Fibroblast of gingiva (primary cell): ENCODE measurements around the gene AP3D1.
"Not testable (repeated sequence)": the region's sequence is repeated elsewhere in the genome, so short reads cannot be mapped to it uniquely, and the experiment has no call there.

Experiments used
- DNase-seq: peaks from one replicate; pipeline ENCODE4 v3.0.0-alpha.2; 2011; ENCODE audit warnings: low read depth

AP3D1 gene

DNA sequence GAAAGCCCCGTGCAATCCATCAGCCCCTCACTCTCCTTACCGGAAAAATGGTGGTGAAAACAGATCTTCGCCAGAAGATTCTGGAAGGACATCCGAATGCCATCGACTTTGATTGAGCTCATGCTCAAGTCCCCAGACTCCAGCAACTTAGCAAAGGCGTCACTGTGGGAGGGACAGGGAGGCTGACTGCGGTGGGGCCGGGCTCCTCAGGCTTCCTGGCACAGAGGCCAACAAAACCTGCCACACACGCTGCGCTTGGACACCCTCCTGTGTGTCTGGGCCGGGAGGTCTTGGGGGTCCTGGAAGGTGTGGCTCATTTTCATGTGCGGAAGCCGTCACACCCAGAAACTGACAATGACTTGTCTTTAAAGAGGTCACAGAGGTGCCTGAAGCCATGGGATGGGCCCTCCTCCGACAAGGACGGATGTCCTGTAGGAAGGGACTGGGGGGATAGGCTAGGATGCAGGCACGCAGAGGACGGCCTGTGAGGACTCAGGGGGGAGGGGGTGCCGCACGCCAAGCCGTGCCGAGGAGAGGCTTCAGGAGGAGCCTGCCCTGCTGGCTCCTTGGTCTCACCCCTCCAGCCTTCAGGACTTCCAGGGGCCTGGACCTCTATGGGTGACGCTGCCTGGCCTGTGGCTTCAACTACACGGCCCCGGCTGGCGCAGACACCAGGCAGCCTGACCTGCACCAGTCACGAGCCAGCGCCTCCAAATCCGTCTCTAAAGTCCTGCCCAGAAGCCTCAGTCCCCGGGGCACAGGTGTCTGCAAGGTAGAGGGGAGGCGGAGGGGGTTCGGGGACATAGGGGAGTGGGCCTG, 42.1 kb downstream of the AP3D1 start:
- DNase-seq, result no peak

DNA sequence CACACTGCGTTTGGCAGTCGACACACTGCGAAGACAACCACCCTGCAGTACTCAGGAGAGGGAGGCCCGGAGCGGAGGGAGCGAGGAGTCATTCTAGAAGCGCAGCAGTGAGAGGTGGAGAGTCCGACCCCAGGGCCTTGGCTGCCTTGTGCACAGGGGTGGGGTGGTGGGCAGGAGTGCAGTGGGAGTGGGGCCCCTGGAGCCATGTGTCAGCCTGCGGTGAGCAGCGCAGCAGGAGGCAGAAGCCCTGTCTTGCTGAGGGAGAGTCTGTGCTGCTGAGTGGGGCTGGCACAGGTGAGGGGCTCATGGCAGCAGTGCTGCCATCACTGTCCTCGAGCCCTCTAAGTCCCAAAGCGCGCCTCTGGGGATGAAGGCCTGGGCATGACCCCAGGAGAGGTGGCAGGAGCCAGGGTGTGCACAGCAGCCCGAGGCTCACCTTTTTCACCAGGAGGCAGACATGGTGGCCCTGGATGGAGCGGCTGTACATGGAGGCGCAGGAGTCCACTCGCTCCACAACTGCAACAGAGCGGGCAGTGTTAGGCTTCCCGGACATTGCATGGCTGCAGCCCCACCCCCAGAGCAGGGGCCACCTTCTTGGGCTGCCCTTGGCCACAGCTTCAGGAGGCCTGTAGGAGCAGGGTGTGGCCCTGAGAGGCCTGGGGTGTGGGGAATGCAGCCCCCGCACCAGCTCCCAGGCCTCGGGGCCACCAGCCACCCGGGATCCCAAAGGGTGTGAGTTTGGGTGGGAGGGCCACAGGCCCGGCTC, 42.9 kb downstream of the AP3D1 start:
- DNase-seq, result no peak

DNA sequence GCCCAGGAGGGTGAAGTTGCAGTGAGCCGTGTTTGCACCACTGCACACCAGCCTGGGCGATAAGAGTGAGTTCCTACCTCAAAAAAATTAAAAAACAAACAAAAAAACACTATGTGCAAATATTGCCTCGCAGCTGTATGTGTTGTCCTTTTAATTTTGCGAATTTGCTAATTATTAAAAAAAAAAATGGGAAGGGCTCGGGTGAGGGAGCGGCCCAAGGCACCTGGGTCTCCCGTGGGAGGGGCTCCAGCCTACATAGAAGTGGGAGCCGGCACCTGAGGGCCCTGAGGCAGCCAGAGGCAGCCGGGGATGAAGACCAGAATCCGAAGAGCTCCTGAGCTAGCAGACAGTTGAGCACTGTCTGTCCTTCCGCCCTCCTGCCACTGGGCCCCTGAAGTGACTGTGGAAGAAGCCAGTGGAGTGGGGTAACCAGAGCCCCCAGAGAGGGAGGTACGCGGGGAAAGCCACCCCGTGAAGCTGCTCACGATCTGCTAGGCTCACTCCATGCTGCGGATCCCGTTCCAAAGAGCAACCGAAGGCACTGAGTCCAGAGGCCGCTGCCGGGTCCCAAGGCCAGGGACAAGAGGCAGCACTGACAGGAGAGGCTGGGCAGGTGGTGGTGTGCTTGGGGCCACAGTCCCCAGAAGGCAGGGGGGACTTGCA, 48.2 kb downstream of the AP3D1 start:
- no peak for DNase-seq

DNA sequence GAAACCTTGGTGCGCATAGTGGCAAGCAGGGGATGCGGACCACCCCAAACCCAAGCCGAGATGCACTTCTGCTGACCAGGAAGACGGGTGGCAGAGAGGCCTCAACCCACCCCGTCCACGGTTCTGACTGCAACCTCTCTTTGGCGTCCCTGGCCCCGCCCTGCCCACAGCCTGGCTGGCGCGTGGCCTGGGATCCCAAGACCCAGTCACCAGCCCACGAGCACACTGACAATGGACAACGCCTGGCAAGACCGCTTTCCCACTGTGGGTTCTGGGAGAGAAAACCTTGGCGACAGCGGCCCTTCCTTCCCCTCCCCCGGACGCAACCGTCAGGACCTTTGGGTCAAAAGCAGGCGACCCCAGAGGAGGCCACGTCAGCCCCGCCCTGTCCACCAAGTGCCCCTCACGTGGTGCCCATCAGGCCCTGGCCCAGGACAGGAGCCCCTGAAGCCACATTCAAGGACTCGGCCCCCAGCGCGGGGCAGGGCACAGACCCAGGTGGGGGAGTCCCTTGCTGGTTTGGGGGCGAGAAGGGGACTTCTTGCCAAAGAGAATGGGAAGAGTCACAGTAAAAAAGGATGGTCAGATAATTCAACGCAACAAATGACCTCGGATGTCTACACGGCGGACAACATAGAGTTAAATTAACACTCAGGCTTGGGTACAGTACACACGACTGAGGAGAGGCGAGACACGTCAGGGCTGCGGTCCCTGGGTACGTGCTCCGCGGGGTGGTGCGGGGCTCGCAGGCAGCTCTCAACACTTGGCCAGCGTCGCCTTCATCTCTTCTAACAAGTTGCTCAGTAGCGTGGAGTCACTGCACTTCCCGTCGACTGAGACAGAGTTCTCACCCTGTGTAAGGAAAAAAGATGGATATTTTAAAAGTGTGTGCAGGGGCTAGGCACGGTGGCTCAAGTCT, 49.7 kb downstream of the AP3D1 start:
- DNase-seq, result no peak

DNA sequence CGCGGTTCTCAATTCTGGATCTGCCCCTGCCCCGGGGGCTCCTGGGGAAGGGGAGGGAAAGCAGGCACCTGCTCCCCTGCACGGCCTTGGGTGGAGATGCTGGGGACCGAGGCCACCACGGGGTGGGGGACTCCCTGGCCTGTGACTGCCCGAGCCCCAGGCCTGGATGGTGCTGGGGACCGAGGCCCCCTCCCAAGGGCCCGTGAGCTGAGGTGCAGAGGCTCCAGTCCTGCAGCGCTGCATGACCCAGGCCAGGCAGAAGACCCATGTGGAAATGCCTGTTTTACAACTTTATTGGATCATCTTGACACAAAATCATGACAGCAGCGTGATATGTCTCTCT, 50.7 kb downstream of the AP3D1 start:
- DNase-seq, result no peak

DNA sequence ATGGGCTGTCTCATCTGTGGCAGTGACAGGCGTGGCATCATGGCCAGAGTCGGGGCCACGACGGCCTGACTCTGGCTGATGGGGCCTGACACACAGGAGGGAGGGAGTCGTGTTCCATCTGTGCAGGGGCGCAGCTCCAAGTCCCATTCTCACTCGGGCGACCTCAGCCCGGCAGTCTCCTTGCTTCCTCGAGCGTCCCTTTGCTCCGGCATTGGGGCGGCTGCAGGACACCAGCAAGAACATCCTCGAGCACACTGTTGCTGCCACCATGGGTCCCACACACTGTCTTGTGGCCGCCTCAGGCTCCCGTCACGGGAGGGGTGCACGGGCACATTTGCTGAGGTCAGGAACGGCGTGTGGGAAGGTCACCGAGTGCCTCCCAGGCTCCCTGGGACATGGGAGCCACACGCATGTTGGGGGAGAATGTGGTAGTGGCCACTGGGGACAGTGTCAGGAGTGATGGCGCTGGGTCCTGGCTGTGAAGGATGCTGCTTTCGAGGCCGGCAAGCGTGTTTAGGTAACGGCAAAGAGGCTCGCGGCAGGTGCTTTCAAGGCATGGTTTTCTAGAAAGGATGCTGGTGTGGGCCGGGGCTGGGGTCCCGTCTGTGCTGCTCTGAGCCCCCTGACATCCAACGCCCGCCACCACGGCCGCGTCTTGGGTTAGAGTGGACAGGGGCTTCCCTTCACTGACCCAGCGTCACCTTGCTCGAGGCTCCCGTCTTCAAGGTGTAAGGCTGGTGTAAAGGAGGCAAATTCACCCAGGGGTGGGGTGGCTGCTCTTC, 51.2 kb downstream of the AP3D1 start:
- no peak for DNase-seq

DNA sequence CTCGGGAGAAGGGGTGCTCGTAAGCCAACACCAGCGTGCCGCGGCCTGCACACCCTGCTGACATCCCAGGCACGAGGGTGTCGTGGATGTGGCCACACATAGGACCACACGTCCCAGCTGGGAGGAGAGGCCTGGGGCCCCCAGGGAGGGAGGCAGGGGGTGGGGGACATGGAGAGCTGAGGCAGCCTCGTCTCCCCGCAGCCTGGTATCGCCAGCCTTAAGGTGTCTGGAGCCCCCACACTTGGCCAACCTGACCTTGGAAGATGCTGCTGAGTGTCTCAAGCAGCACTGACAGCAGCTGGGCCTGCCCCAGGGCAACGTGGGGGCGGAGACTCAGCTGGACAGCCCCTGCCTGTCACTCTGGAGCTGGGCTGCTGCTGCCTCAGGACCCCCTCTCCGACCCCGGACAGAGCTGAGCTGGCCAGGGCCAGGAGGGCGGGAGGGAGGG, 52.3 kb downstream of the AP3D1 start:
- DNase-seq, result no peak

DNA sequence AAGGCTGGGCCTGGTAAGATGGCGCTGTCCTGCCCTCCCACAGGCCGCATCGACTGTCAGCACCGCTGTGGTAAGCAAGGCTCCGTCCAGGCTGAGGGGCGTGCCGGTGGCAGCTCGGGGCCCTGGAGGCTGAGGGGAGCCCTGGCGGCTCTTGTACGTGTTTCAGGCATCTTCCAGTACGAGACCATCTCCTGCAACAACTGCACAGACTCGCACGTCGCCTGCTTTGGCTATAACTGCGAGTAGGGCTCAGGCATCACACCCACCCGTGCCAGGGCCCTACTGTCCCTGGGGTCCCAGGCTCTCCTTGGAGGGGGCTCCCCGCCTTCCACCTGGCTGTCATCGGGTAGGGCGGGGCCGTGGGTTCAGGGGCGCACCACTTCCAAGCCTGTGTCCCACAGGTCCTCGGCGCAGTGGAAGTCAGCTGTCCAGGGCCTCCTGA, 53.5 kb downstream of the AP3D1 start:
- no peak for DNase-seq

DNA sequence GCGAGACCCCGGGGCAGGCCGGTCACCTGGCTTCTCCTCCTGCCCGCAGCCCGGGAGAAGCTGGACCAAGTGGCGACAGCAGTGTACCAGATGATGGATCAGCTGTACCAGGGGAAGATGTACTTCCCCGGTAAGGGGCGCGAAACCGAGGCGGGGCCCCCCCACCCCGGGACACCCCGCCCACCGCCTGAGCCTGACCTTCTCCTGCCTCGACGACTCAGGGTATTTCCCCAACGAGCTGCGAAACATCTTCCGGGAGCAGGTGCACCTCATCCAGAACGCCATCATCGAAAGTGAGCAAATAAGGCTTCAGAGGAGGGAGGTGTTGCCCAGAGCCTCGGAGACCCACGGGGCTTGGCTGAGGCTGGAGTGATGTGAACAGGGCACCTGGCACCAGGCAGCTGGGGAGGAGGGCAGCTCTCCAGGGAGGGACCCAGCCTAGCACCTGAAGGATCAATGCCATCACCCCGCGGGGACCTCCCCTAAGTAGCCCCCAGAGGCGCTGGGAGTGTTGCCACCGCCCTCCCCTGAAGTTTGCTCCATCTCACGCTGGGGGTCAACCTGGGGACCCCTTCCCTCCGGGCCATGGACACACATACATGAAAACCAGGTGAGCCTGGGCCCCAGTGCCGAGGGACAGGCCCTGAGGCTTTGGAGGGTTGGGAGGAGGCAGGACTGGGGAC, 54.0 kb downstream of the AP3D1 start:
- no peak for DNase-seq

DNA sequence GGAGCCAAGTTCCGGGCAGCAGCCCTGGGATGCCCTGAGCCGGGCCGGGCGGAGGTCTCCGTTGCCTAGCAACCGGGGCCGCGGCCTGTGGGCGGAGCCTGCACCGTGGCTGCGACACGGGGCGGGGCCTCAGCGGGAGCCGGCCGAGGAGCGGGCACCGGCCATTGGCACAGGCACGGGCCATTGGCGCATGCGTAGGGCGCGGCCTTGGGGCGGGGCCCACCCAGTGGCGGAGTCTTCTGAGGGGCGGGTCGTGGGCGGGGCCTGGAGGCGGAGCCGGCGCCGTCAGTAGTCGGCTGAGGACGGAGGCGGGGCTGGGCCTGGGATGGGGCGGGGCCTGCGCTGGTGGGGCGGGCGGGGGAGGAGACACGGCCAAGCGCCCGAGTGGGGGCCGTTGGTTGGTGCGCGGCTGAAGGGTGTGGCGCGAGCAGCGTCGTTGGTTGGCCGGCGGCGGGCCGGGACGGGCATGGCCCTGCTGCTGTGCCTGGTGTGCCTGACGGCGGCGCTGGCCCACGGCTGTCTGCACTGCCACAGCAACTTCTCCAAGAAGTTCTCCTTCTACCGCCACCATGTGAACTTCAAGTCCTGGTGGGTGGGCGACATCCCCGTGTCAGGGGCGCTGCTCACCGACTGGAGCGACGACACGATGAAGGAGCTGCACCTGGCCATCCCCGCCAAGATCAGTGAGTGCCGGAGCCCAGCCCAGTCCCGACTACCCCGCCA, 54.7 kb downstream of the AP3D1 start, which contains the start of gene IZUMO4:
TSS of gene IZUMO4 (plus strand) at position 436 of the 723 bp plus-strand sequence. CDS start at position 467, 31 bp downstream.
- peak; percentile 97 for DNase-seq

DNA sequence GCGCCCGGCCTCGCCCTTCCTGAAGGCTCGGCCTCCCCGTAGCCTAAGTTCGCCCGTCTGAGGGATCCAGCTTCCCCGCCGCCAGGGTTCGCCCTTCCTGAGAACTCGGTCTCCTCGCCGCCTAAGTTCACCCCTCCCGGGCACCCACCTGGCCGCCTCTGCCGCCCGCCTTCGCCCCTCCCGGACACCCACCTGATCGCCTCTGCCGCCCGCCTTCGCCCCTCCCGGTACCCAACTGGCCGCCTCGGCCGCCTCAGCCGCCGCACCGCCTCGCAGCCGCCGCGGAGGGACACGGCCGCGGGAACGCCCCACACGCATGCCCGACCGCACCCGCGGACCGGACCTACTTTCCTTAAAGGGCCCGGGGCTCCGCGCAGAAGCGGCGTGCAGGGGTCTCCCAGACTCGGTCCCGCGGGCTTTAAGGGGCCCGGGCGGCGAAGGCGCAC, 55.3 kb downstream of the AP3D1 start, which contains the start of gene MOB3A:
TSS of gene MOB3A (minus strand) at position 293 of the 446 bp plus-strand sequence. CDS start 17,766 bp downstream, outside the sequence.
- peak; percentile 97 for DNase-seq

DNA sequence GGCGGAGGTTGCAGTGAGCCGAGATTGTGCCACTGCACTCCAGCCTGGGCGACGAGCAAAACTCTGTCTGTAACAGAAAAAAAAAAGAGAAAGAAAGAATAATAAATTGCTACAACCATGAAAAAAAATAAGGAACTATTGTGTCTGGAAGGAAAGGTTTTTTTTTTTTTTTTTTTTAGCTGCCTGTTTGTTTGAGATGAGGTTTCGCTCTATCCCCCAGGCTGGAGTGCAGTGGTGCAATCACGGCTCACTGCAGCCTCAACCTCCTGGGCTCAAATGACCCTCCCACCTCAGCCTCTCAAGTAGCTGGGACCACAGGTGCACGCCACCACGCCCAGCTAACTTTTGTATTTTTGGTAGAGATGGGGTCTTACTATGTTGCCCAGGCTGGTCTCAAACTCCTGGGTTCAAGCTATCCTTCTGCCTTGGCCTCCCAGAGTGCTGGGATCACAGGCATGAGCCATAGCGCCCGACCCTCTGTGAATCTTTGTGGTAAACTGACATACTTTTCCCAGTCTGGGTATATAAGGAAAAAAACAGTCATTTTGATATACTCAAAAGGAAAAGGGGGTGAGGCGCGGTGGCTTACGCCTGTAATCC, 59.3 kb downstream of the AP3D1 start:
- DNase-seq, result not testable (repeated sequence)

DNA sequence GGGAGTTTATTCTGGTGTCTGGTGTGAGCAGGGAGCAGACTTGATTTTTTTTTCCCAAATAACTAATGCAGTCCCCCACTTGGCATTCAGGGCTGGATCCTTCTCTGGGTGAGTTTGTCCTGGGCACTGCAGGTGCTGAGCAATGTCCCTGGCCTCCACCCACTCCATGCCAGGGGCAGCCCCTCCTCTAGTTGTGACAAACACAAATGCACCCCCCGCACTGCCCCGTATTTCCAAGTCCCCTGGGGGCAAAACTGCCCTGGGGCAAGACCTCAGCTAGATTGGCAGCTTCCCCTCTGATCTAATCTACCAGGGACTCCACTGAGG, 61.7 kb downstream of the AP3D1 start:
- no peak for DNase-seq

DNA sequence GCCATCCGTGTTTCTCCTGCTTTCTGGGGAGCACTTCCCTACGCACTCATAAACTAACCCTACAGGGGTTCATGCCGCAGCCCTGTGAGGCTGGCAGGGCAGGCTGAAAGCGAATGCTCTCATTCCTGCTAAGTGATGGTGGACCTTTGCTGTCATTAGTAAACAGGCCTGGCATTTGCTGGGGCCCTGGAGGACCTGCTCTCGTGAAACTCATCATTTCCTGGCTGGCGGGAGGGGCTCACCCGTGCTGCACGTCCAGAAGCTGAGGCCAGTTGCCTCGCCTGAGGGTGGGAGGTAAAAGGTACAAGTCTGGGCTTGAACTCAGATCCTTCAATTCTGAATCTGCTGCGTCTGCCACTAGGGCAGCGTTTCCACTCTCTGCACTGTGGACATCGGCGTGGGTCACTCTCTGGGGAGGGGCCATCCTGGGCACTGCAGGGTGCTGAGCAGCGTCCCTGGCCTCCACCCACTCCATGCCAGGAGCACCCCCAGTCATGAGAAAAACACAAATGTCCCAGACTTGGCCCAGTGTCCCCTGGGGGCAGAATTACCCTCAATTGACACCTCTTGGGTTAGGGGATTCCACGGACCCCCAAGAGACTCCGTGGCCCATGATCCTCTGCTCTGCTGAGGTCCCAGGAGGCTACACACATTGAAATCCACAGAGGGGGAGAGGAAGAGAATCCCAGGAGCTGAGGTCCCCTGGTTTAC, 62.2 kb downstream of the AP3D1 start:
- DNase-seq, result no peak

DNA sequence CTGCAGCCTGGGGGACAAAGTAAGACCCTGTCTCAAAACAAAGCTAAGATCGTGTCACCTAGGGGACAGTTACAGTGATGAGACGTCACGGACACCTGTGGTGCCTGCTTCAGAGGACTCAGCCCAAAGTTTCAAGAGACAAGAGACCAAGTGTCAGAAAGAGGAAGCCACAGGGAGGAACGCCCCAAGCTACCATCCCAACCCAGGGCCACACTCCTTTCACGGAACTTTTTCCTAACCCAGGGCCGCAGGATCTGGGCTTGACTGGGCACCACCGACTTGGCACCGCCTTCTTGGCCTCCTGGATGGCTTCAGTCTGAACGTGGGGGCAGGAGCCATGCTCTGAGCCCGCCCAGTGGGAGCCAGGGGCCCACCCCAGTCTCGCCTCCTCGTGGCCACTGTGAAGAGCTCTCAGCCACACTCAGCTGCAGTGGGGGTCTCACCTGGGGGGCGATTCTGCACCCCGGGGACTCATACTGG, 63.7 kb downstream of the AP3D1 start:
- DNase-seq, result no peak

DNA sequence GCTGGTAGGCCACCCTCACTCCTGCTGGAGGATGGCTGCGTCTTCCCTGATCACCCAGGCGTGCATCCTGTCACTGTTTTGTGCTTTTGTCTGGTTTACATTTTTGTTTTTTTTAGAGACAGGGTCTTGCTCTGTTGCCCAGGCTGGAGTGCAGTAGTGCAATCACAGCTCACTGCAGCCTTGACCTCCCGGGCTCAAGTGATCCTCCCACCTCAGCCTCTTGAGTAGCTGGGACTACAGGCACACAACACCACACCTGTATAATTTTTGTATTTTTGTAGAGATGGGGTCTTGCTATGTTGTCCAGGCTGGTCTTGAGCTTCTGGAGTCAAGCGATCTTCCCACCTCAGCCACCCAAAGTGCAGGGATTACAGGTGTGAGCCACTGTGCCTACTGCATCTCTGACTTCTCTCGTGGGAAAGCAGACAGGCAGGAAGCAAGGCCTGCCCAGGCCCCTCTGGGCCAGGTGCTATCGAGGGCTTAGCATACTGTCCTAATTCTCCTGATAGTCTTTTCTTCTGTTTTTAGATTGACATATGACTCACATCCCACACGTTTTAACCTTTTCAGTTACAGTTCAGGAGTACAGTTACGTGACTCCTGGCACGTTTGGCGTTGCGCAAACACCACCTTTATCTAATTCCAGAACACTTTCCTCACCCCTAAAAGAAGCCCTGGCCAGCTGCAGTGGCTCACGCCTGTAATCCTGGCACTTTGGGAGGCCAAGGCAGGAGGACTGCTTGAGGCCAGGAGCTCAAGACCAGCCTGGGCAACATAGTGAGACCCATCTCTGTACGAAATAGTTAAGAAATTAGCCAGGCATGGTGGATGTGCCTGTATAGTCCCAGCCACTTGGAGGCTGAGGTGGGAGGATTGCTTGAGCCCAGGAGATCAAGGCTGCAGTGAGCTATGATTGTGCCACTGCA, 64.4 kb downstream of the AP3D1 start:
- peak; percentile 18 for DNase-seq
